HG02884 (cell line): ENCODE results near the gene KIAA1614.
"Not testable (repeated sequence)": the region's sequence is repeated elsewhere in the genome, so short reads cannot be mapped to it uniquely, and the experiment has no call there.

Experiments
- ATAC-seq: cut with Tn5 transposase; IDR thresholded peaks from one replicate; pipeline ENCODE4 v1.9.1; 2021; ENCODE audit warnings: mild to moderate bottlenecking, moderate library complexity; ENCODE audit not compliant: unreplicated experiment

Gene KIAA1614

DNA sequence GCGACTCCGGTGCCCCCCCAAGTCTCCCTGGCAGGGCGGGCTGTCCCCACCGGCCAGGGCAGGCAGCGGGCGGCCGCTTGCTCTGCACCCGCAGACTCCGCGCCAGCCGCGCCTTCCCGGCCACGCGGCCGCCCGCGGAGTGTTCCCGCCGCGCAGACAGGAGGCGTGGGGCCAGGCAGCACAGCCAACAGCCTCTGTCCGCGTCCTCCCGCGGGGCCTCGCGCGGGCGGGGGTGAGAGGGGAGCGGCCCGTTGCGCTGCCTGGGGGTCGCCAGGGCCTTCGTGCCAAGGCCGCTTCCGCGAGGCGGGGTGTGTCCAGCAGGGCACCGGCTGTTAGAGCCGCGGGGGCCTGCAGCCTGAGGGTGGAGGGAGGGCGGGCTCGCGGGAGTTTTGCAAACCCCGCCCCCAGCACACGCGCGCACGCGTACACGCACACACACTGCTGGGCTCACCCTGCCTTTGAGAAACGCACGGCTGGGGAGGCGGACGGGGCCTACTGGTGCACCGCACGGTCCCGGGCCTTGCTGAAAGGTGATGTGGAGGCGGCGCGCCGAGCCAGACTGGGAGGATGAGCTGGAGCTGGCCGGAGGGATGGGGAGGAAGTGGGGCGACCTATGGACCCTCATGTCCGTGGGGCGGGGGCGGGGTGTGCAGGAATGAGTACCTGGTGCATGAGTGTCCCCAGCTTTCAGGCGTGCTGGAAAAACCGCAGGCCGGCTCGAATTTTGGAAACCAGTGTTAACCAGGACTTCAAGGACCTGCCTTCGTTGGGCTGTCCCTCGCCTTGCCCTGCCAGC lies 41.5 kb downstream of the KIAA1614 start:
- ATAC-seq, result peak; percentile 79

GRCh38 chr1:180954801-180955165 lies 42.1 kb downstream of the KIAA1614 start:
- ATAC-seq, result no peak

GRCh38 chr1:180956028-180956640 lies 43.4 kb downstream of the KIAA1614 start:
- ATAC-seq, result no peak

- ATAC-seq, result not testable (repeated sequence)
Measured at GRCh38 chr1:180959620-180960019, 46.9 kb downstream of the KIAA1614 start.

- ATAC-seq, result no peak
Measured at GRCh38 chr1:180961622-180962021, 48.9 kb downstream of the KIAA1614 start.

DNA sequence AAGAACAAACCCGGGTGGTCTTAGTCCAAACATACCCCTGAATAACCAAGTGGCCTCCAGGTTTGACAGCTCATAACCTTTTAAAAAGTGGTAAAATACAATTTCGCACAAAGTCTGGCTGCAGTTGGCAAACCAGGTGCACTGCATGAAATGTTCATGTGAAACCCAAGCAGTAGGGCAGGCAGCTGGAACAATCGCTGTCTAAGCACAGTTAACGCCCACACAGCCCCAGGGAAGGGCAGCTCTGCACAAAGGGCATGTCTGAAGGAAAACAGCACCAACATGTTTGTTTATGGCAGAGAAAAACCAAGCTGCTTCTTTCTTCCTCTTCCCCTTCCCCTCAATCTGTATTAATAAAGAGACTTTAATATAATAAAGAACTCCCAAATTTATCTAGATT lies 49.5 kb downstream of the KIAA1614 start:
- ATAC-seq, result no peak

GRCh38 chr1:180964056-180964455 lies 51.4 kb downstream of the KIAA1614 start:
- no peak for ATAC-seq

GRCh38 chr1:180964595-180964994 lies 51.9 kb downstream of the KIAA1614 start:
- ATAC-seq, result no peak

DNA sequence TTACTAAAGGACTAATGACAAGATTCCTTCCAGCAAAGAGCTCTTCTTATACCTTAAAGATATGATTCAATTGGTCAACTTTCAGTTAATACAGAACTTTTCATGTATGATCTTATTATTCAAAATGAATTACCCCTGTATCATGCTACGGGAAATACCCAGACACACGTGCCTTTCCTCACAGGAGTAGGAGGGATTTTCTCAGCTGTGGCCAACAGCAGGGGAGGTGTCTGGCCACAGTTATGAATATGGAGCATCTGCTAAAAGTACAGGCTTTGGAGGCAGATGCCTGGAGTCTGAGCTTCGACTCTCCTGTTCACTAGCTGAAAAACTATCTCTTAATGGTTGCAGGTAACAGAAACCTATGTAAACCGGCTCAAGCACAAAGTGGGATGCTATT lies 53.6 kb downstream of the KIAA1614 start:
- ATAC-seq, result no peak

- ATAC-seq, result no peak
Measured at GRCh38 chr1:180966744-180967536, 54.2 kb downstream of the KIAA1614 start.

- ATAC-seq, result no peak
Measured at GRCh38 chr1:180967558-180967957, 54.9 kb downstream of the KIAA1614 start.

- not testable (repeated sequence) for ATAC-seq
Measured at GRCh38 chr1:180968834-180969233, 56.1 kb downstream of the KIAA1614 start.

DNA sequence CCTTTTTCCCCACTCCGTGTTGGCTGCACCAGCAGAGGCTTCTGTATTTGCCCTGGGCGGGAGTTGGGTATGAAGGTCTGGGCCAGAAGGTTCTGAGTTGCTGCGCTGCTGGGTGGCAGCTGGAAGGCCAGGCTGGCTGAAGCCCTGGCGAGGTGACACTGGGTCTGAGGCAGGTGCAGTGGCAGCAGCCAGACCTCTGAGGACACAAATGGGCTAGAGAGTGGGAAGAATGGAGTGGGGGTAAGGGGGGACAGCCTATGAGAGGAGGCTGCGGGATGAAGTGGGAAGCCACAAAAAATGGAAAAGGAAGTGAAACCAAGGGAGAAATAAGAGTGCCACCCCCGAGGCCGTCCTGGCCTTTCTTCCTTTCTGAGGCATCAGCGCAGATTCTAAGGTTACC lies 56.7 kb downstream of the KIAA1614 start:
- ATAC-seq, result no peak

GRCh38 chr1:180970333-180971079 lies 57.8 kb downstream of the KIAA1614 start:
- no peak for ATAC-seq

DNA sequence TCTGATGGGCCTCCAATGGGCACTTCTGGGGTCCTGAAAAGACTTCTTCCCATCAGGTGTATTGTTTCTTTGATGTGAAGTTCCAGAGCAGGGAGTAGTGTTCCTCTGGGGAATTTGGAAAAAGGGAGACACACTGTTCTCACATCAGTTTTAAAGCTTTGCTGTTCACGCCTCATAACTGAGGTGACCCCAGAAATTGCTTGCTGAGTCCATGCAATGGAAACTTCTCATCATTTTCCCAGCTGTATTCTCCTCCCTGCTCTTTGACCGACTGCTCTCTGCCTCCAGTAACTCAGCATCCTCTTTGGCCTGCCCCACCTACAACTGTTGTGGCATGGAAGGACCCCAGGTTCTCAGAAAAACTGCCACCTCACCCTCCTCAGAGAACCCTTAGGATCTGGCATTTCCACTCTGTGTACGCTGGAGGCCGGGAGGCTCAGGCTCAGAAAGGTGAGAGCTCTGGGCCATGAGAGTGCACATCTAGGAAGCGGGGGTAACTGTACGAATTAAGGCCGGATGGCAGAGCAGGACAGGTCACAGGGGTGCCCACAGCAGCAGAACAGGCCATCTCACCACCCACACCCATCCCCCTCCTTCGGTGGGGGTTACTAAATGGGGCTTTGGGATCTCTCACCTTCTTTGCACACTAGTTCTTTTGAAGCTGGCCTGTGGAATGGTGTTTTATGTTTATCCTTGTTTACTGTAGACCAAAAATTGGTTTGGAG lies 58.7 kb downstream of the KIAA1614 start:
- ATAC-seq, result no peak

DNA sequence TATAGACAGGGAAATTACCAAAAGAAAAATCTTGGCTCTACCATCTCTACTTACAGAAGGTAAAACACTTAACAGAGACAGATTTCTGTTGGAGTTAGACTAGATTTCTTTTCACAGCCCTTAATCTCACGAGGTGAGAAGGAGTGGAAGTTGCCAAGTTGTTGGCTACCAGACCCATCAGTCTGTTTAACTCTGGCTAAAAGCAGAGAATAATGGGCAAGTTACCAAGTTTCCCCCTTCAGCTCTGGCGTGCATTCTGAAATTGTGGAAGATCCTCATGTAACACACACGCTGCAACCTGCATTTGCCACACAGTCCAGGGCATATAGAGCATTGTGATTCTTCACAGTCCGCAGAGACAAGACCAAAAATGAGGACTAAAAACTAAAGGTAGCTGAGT lies 60.7 kb downstream of the KIAA1614 start:
- no peak for ATAC-seq

DNA sequence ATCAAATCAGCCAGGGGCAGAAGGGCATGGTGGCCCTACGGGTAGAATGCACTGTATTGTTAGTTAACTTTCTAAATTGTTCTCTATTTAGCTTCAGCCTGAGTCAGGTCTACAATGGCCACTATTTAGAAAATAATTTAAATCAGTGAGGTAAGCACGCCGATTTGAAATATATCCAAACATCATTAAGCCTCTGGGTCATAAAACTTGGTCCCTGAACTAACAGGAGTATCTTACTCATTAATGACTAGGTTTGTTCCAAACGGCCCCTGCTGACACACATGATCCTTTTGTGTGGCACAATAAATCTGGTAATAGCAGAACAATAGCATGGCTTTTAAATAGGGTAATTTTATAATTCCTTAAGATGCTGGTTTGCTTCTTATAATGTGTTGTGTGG lies 61.5 kb downstream of the KIAA1614 start:
- ATAC-seq, result no peak

- no peak for ATAC-seq
Measured at GRCh38 chr1:180975551-180975950, 62.9 kb downstream of the KIAA1614 start.

DNA sequence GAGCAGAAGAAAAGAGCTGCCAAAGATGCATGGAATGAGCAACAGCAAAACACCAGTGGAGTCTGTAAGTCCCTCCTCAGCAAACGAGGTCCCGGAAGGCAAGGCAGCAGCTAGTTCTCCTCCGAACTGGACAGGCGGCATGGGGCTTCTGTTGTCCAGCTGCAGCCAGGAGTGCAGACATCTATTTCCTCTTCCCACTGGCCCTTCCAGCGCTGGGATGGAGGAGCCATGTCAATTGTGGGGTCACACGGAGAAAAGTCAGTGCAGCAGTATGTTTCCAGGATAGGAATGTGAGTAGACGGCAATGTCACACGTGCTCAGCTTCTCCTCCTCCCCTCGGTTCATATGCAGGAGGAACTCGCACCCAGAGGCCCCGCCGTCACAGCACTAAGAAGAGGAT lies 63.5 kb downstream of the KIAA1614 start:
- ATAC-seq, result no peak

DNA sequence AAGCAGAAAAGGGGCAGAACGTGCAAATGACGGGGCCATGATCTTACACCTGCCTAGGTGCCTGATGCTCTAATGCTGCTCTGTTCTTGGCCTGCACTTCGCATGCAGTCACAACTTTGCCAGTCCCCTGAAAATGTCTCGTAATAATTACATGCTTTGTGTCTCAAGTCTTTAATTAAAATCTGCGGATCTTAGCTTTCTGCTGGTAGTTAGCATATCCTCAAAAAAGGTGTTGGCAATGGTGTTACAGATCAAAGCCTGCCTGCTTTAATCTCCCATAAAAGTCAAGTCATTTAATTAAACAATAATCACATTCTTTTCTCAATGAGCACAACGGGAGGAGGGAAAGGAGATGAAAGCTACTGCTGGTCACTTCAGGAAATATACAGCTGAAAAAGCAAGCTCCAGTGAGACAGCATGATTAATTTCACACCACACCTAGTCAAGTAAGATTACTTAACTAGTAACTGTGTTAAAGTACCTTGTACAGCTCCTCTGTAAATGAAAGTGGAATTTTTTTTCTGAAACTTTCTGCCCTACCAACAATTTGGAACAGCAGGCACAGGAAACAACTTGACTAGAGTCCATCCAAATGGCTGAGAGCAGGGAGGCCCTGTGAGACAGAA lies 64.1 kb downstream of the KIAA1614 start:
- no peak for ATAC-seq
